DMS79 treated with DMSO at 0.1 percent for 48 hours (cell line): ENCODE results near the gene NOTCH2.
"Not testable (repeated sequence)": the region's sequence is repeated elsewhere in the genome, so short reads cannot be mapped to it uniquely, and the experiment has no call there.

Experiments
- DNase-seq: peaks from one replicate; lab custom pipeline; 2025; lab: John Stamatoyannopoulos, UW

The NOTCH2 gene

DNA sequence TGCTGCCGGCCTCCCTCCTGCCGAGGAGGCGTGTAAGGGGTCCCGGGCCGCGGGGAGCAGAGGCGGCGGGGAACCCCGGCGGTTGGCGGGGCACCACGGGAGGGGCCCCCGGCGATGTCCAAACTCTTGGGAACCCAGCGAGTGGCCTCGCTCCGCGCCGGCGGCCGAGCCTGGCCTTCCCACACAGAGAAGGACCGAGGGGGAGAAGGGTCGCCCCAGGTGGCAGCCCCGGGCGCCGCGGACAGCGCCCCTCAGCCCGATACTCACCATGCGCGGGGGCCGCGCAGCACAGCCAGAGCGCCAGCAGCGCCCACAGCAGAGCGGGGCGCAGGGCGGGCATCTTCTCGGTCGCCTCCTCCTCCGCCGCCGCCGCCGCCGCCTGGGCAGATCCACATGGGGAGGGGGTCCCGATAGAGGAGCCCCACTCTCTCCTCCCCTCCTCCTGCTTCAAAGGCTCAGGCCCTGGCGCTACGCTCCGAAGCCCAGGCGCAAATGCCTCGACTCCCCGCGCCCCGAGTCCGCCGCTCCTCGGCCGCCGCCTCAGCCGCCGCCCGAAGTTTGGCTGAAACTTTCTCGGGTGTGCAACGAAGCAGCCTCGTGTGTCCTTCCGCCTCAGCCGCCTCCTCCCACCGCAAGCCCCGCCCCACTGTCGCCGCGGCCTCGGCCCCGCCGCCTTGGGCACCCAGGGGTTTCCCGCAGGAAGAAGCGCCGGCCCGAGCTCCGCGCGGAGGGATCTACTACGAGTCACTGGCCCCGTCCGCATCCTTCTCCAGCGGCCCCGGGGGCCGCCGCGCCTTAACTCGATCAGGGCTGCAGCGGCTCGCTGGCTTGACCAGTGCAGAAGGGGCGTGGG lies at the start of gene NOTCH2:
NOTCH2 (minus strand) TSS at position 596 of the 853 bp plus-strand sequence; CDS start at position 340, 256 bp downstream.
- not testable (repeated sequence) for DNase-seq

DNA sequence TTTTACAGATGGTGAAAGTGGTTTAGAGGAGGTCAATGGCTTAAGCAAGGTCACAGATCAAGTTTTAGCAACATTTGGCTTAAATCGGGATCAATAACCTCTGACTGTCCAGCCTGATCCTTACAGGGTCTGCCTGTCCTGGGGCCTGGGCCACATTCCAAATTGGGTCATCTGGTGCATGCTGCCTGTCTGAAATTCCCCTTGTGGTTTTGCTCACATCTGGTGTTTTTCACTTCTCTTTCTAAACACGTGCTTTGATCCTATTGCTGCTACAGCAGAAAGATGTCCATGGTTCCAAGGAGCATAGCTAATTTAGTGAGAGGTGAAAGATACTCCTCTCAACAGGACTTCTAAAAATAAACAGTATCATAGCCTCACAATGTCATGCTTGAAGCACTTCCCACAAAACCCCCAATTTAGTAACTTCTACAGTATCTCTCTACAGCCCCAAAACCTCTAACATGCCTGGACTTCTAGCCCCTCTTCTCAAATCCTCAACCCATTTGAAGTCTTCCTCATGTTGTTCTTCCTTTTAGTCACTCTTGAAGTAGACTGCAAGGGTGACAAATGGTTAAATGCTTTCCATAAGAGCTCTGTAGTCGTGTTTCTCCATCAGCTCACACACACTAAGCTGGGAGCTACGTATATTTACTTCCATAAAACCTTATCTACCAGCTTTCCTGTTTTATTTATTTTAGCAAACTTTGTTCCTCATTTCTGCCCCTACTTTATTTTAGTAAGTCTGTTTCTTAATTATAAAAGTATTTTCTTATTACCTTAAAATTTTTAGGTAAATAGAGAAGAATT lies 48.1 kb upstream of the NOTCH2 start:
- DNase-seq, result not testable (repeated sequence)

DNA sequence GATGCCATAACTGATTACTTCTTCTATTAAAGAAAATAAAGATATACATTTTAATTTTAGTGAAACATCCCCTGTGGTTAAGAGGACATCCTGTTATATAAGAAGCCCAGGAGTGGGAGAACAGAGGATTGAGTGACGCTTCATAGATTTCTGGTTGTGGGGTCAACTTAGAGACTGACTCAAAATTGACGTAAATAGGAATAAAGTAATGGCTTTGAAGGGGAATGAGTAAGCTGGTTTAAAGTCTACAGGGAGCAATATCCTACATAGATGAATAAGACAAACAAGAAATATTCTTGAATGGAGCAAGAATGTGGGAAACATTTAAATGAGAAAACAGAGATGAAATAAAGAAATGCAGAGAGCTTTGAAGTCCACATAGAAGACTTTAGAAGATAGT lies 46.6 kb upstream of the NOTCH2 start:
- not testable (repeated sequence) for DNase-seq

DNA sequence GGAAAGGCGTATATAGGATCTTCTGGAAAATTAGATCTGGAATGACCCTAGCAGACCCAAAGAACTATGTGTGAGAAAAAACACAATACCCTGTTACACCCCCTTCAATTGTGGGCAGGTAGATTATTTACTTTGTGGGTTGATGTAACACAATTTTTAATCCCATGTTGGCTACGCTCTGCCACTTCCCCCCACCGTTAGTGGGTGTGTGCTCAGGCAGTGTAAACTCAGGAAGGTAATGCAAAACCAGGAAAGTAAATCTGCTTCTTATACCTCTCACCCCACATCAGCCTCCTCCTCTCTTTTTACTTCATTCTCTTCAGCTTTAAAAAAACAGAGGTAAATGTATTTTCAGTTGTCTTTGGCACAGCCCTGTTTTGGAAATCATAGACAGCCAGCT lies 43.7 kb upstream of the NOTCH2 start:
- not testable (repeated sequence) for DNase-seq

DNA sequence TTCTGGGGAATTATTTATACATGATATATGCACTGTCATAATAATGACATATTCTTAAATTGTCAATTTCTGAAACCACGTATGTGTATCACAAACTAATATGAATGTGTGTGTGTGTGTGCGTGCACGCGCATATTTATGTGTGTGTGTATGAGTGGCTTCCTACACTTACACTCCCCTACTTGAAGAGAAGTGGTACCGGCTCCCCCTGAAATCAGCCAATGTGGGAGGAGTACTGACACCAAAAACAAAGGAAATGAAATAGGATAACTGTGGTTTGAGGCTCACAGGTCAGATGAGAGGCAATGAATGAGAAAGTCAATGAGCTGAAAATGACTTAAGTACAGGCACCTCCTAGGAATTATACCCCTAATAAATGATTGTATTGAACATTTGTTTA lies 42.8 kb upstream of the NOTCH2 start:
- DNase-seq, result not testable (repeated sequence)

DNA sequence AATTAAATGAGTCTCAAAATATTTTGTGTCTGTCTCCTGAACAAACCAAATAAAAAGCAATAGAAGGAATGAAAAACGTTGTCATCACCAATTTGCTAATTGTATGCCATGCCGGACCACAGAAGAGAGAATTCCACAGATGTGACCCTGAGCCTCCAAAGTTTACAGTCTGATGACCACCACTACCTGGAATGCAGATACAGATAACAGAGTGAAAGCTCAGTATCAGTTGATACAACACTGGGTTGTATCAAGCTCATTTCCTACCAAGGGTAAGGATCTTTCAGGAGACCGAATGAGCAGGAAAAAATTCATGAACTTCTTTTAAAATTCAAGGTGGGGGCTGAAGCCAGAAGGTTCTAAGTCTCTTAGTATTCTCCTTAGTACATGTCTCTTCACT lies 42.3 kb upstream of the NOTCH2 start:
- DNase-seq, result not testable (repeated sequence)

DNA sequence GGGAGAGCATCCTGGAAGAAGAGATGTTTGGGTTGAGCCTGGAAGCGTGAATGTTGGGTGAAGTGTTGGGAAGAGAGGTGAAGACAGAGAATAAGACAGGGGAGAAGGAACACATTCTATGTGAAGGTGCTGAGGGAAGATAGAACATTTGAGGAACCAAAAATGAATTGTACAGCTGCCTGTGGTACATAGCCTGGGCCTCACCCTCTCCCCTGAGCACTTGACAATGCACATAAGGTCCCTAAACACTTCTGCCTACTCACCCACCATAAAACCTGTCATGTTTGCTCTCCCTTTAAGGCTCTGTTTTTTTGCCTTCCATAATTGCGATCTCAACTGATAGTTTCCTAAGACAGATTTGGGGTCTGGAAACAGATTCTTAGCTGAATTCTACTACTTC lies 41.5 kb upstream of the NOTCH2 start:
- DNase-seq, result not testable (repeated sequence)

DNA sequence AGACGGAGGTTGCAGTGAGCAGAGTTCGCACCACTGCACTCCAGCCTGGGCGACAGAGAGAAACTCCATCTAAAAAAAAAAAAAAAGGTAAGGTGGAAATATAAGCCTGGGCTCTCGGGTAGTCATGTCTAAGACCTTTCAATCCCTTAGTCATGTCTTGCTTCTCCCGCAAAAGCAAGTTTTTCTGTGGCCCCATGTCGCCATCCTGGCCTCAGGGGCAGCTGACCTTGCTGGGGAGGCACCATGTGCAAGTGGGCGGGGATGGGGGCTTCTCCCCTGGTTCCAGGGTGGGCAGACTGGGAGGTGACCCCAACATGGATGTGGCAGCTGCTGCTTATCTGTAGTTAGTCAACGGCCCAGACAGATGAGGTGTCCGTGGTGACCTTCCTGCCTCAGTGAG lies 40.2 kb upstream of the NOTCH2 start:
- DNase-seq, result not testable (repeated sequence)

DNA sequence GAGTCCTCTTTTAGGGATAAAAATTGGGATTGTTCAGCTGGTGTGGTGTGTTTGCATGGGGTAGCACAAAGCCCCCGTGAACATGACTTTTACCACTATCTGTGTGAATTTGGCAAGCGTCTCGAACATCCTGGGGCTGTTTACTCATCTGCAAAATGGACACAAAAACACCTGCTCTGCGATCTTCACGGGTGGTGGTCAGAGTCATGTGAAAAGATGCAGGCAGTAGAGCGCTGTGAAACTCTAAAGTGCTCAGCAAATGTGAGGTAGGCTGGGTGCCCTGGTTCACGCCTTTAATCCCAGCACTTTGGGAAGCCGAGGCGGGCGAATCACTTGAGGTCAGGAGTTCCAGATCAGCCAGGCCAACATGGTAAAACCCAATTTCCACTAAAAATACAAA lies 39.7 kb upstream of the NOTCH2 start:
- not testable (repeated sequence) for DNase-seq

DNA sequence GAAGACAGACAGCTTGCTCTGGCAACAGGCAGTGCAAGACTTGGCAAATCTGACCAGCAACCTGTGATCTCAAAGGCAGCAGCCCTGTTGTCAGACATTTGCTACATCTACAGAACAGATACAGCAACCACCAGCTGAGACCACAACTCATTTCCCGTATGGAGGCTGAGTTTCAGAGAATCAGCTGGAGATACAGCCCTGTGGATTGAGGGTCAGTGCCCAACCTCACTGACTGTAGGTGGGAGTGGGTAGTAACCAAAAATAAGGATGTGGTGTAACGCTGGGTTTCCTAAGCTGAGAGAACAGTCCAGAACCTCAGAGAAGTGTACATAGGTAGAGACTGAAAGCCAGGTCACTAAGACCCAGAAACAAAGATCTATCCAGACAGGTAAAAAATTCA lies 35.8 kb upstream of the NOTCH2 start:
- DNase-seq, result not testable (repeated sequence)

DNA sequence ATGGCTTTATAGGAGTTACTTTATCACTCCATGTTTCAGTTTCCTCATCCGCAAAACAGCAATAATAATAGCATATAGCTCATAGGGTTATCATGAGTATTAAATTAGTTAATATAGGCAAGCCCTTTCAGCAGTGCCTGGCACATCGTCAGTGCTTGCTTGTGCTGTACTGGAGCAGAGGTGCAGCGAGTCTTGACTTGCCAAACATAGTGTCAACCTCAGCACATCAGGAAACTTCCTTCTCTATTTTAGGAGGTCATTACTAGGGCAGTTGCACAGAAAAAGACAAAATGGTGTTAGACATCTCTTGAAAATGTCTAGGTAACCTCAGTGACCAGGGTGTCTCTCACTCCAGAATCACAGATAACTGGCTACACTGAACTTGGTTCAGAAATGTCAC lies 34.3 kb upstream of the NOTCH2 start:
- DNase-seq, result not testable (repeated sequence)

DNA sequence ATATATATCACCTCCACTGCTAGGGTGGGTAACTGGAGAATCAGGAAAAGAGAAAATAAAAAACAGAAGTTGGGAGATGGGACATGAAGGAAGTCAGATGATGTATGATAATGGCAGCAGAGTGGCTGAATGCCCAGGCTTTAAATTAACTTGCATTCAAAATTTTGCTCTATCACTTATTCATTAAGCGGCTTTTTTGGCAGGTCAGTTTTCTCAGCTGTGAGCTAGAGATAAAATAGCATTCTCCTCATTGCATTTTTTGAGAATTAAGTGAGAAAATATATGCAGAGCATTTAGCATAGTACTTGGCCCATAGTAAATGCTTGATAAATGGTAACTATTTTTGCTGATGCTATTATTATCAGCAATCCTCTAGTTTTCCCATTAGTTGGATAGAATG lies 32.1 kb upstream of the NOTCH2 start:
- not testable (repeated sequence) for DNase-seq

DNA sequence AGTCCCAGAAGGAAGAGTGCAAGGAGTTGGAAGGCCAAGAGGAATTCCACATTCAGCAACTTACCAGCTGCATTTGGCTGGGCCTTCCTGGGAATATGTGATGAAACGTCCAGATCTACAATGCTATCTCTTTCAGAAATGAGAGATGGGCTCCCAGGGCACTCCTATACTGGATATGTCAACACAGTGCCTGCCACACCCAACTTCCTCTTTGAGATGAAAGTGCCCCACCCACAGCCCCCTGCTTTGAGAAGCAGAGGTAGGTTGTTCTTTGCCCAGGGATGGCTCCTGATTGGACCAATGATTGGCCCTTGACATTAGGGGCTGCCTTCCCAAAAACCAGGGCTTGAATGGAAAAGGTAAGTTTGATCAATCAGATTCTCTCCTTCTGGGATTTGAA lies 31.1 kb upstream of the NOTCH2 start:
- not testable (repeated sequence) for DNase-seq

DNA sequence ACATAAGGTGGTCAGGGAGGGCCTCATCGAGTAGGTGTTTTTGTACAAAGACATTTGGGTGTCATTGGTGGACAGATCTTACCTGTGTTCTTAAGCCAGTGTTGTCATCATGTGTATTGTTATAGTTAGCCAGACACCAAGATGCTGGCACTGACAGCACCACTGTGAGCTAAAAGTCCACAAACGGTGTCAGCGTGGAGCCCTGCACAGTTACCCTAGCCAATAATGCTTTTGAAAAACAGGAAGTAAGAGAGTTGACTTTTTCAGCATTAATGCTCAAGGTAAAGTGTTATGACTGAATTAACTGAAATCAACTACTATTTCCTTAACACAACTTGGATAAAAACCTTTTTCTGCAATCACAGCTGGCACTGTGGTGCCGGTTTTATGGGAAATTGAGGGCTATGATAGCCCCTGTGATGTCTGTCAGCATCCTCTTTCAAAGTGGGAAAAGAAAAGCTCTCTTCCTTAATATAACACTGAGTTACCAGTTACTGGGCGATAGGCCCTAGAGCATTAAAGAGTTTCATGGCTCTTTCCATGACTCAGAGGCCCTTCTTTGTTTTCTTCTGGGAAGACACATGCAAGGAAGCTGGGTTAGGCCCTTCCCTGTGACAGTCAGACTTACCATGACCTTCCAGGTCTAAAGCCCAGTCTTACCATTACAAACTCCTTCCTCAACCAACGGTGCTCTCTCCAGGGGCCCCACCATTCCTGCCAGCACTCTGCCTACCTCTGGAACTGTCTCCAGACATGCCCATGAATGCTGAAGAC lies 29.7 kb upstream of the NOTCH2 start:
- not testable (repeated sequence) for DNase-seq

DNA sequence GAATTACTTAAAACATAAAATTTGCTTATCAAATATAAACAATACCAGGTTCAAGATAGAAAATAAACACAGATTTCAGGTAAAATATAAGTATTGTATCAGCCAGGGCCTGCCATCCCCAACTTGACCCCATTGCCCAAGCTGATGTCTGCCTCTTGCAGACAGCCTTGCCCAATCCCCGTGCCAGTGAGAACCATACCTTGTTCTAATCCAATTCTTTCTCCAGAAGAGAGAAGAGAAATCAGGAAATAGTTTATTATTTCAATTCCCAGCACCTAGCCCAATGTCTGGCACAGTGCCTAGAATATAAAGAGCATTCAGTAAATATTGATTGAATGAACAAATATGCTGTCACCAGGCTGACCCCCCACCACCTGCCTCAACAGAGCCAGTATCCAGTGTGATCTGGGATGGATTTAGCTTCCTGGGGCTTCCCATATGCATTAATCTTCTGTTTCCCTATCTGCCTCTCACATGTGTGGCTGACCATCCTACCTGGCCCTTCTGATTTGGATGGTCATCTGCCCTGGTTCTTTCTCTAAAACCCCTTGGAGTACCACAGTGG lies 27.6 kb upstream of the NOTCH2 start:
- DNase-seq, result not testable (repeated sequence)

DNA sequence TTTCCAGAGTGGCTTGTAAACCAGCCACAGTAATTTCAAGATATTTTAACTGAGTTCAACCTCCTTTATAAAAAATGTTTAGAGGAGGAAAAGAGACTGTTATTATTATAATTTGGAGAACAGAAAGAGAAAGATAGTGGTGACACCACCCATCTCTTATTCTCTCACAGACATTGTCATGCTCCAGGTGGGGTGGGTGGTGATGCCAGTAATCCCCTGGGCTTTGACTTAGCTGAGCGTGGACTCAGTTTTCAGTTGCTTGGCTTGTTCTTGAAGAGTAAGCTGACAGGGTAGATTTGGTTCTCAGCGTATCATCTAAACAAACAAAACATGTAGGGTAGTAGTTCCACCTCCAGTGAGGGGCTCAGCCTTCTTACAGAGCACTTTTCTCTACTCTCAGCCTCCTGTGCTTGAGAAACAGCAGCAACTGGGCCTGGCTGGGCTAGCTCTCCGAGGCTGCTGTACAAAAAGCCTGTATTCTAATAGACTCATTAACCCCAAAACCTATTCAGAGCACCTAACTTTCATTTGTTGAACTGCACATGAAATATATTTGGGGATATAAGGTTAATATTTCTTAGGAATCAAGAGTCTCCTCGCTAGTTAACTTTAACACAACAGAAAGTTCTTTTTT lies 24.2 kb upstream of the NOTCH2 start:
- DNase-seq, result not testable (repeated sequence)

DNA sequence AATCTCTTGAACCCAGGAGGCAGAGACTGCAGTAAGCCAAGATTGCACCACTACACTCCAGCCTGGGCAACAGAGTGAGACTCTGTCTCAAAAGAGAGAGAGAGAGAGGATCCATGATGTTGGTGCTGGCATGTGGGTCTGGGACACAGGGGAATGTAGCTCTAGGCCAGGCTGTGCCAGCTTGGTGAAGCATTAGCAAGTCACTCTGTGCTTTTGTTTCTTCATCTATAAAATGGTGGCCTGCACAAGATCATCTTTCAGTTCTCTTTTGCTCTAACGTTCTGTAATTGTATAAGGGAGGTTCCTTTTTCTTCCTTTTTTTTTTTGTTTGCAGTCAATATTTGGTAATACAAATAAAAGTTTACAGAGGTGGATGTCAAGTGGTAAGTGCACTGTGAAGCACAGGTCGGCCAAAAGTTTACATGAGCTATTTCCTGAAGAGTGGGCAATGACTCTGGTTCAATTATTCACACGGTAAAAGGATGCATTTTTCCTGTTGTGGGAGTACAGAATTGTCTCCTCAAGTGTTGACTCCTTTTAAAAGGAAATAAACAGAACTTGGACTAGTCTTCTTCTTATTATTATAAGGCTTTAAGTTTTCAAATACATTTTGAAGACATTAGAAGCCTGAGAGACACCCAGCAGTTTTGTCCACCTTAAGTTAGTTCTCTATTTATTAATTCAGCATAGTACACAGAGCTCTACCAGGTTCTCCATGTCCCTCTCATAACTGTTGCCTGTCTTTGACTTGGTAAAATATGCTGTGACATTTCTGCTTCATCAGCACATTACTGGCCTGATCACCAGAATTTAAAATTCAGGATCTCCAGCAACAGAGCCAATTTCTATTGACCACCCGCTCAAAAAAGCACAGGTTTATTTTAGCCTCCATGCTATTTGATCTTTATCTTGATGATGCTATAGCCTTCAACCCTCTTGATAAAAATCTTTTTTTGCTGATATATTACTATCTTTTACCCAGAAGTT lies 23.1 kb upstream of the NOTCH2 start:
- not testable (repeated sequence) for DNase-seq

DNA sequence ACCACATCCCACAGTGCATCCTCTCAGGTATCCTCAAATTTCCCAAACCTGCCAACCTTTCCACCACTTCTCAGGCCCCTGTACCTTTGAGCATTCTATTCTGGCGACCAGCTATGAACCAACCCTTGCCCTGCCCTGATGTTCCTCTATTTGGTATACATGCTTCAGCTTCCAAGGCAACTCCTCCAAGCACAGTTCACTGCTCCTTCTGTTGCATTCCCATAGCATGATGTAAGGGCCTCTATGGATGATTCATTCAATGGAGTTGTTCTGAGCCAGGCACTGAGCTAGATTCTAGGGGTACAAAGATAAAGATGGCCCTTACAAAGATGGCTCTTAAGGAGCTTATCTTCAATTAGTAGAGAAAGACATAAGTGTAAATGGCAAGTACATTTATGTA lies 21.4 kb upstream of the NOTCH2 start:
- not testable (repeated sequence) for DNase-seq

DNA sequence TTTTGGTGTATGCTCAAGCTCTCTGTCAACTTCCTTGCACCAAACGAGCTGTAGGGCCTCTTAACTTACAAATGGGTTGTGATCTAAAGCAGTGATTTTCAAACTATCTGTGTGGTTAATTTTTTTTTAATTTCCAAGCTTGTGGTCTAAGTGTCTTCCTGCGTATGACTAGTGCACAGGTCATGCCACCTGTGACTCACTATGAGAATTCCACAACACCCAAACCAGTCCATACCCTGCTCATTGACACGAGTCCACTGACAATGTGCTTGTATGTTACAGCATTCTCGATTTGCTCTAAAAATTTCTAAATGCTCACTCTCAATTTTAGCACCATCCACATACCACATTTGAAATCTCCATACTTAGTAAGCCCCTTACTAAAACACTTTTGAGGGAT lies 18.5 kb upstream of the NOTCH2 start:
- not testable (repeated sequence) for DNase-seq

DNA sequence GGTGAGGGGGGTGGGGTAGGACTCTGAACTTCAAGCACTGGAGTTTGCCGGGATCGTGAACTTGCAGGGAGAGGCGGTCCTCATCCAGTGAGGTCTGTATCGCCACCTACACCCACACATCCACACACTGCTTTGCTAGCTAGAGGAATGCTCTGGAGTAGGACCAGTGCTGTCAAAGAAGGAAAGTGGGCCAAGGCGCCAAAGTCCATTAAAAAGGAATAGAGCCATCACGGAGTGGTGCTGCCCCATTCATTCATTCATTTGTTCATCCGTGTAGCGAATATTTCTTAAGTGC lies 405 bp upstream of the NOTCH2 start:
- not testable (repeated sequence) for DNase-seq
